Neural cell (in vitro differentiated cells): Measurements from ENCODE around the gene DCUN1D3. TPM values are rescaled to one million over a fixed set of nuclear protein-coding genes. Genes with fewer than 3 reads are reported as not detected.

Experiments used
- H2AFZ ChIP-seq: fragments of 200-600, 300-800 bp; sonication (generic), shearing (Covaris generic); 2 replicates; pipeline ENCODE4 v1.6.0; 2014; ENCODE audit warnings: low read depth, mild to moderate bottlenecking, antibody characterized with exemption, low read length, moderate library complexity
- H3F3A ChIP-seq: fragments of 200-600 bp; shearing (Covaris generic); 2 replicates; pipeline ENCODE4 v1.6.1; 2016; ENCODE audit warnings: mild to moderate bottlenecking, moderate library complexity, mixed read lengths, antibody characterized with exemption, low read length; ENCODE audit not compliant: insufficient read depth, poor library complexity, severe bottlenecking
- H3K27ac ChIP-seq: fragments of 200-600, 300-800 bp; sonication (generic), shearing (Covaris generic); 2 replicates; pipeline ENCODE4 v1.5.1; 2014; ENCODE audit warnings: mild to moderate bottlenecking, low read length, moderate library complexity
- H3K27me3 ChIP-seq: fragments of 300-800, 200-600 bp; sonication (generic), shearing (Covaris generic); 2 replicates; pipeline ENCODE4 v1.6.0; 2014; ENCODE audit warnings: mild to moderate bottlenecking, low read depth, low read length, moderate library complexity; ENCODE audit not compliant: insufficient read depth
- H3K36me3 ChIP-seq: fragments of 300-800, 200-600 bp; sonication (generic), shearing (Covaris generic); 2 replicates; pipeline ENCODE4 v1.5.1; 2014; ENCODE audit warnings: mild to moderate bottlenecking, antibody characterized with exemption, low read length, moderate library complexity; ENCODE audit not compliant: insufficient read depth
- H3K4me2 ChIP-seq: fragments of 300-800, 200-600 bp; sonication (generic), shearing (Covaris generic); 2 replicates; pipeline ENCODE4 v1.6.0; 2014; ENCODE audit warnings: mild to moderate bottlenecking, low read length
- H3K4me3 ChIP-seq: fragments of 300-800, 200-600 bp; sonication (generic), shearing (Covaris generic); 2 replicates; pipeline ENCODE4 v1.5.1; 2014; ENCODE audit warnings: mild to moderate bottlenecking, low read length, moderate library complexity
- H3K79me2 ChIP-seq: fragments of 200-600 bp; shearing (Covaris generic); replicated peaks from 2 replicates; pipeline ENCODE4 v1.6.0; 2014; ENCODE audit warnings: mild to moderate bottlenecking, low read length, moderate library complexity; ENCODE audit not compliant: insufficient read depth
- H3K9ac ChIP-seq: fragments of 300-800, 200-600 bp; sonication (generic), shearing (Covaris generic); 2 replicates; pipeline ENCODE4 v1.6.1; 2016; ENCODE audit warnings: mild to moderate bottlenecking, low read length, mixed read lengths
- H3K9me2 ChIP-seq: fragments of 200-600 bp; shearing (Covaris generic); 2 replicates; pipeline ENCODE4 v1.6.1; 2016; ENCODE audit warnings: mild to moderate bottlenecking, low read length, mixed read lengths; ENCODE audit not compliant: insufficient read depth
- H3K9me3 ChIP-seq: fragments of 200-600, 300-800 bp; sonication (generic), shearing (Covaris generic); 2 replicates; pipeline ENCODE4 v1.6.1; 2016; ENCODE audit warnings: mild to moderate bottlenecking, mixed run types, low read length, moderate library complexity, mixed read lengths
- H4K20me1 ChIP-seq: fragments of 200-600 bp; shearing (Covaris generic); 2 replicates; pipeline ENCODE4 v1.6.1; 2016; ENCODE audit warnings: mild to moderate bottlenecking, mixed run types; ENCODE audit not compliant: insufficient read depth
- CTCF ChIP-seq: fragments of 450-650 bp; IDR thresholded peaks from 2 replicates; pipeline ENCODE4 v1.5.1; 2014; ENCODE audit warnings: antibody characterized with exemption, mild to moderate bottlenecking, moderate library complexity; ENCODE audit not compliant: poor library complexity, severe bottlenecking
- EP300 ChIP-seq: fragments of 450-650 bp; conservative IDR thresholded peaks from 2 replicates; pipeline ENCODE4 v1.6.1; 2014; ENCODE audit warnings: antibody characterized with exemption, mild to moderate bottlenecking, moderate library complexity; ENCODE audit not compliant: poor library complexity, severe bottlenecking
- EZH2 ChIP-seq: fragments of 200-600, 300-800 bp; shearing (Covaris generic), sonication (generic); IDR thresholded peaks from 2 replicates; pipeline ENCODE4 v1.6.1; 2014; ENCODE audit warnings: antibody characterized with exemption, low read length, borderline replicate concordance, mild to moderate bottlenecking; ENCODE audit not compliant: insufficient read depth, poor library complexity, severe bottlenecking
- MXI1 ChIP-seq: fragments of 450-650 bp; conservative IDR thresholded peaks from 2 replicates; pipeline ENCODE4 v1.6.1; 2014; ENCODE audit warnings: antibody characterized with exemption, mild to moderate bottlenecking; ENCODE audit not compliant: poor library complexity, severe bottlenecking
- POLR2AphosphoS5 ChIP-seq: IDR thresholded peaks from 2 replicates; pipeline ENCODE4 v1.6.1; 2012
- RAD21 ChIP-seq: fragments of 450-650 bp; conservative IDR thresholded peaks from 2 replicates; pipeline ENCODE4 v1.6.1; 2014; ENCODE audit warnings: antibody characterized with exemption, mild to moderate bottlenecking, moderate library complexity
- REST ChIP-seq: IDR thresholded peaks from 2 replicates; pipeline ENCODE4 v1.6.1; 2012; ENCODE audit warnings: borderline replicate concordance
- SMC3 ChIP-seq: fragments of 450-650 bp; conservative IDR thresholded peaks from 2 replicates; pipeline ENCODE4 v1.6.1; 2014; ENCODE audit warnings: antibody characterized with exemption, mild to moderate bottlenecking, moderate library complexity; ENCODE audit not compliant: poor library complexity
- TAF1 ChIP-seq: IDR thresholded peaks from 2 replicates; pipeline ENCODE4 v1.6.1; 2012; ENCODE audit warnings: low read depth
- polyA plus RNA-seq: library from polyadenylated mRNA; depleted of rRNA; stranded (reverse); fragments of >200 nt; gene quantifications from 2 replicates; pipeline ENCODE4 v1.2.3, GENCODE V29; 2014

The DCUN1D3 gene
- polyA plus RNA-seq, 1 donor from 2014 or later: 9.2 TPM

GRCh38 chr16:20903116-20903898 is 3.1 kb upstream of the DCUN1D3 start:
- H4K20me1 ChIP-seq: no peaks in the 10 kb centered on the region
- no peak overlapping the region for H2AFZ ChIP-seq
- H3K79me2 ChIP-seq: peaks cover 36% of the 10 kb centered on the region
- H3K27me3 ChIP-seq: no peaks in the 10 kb centered on the region
- H3K36me3 ChIP-seq: no peaks in the 10 kb centered on the region
- H3K4me2 ChIP-seq: no peak overlapping the region
- H3K4me3 ChIP-seq: no peak overlapping the region
- TF ChIP-seq SMC3 (no peak), RAD21 (no peak), POLR2AphosphoS5 (no peak), EP300 (no peak), MXI1 (no peak), REST (no peak), EZH2 (no peak), CTCF (no peak), TAF1 (no peak)
- no peak overlapping the region for H3K27ac ChIP-seq
- H3K9me3 ChIP-seq: no peaks in the 10 kb centered on the region
- no peak overlapping the region for H3K9ac ChIP-seq
- H3K9me2 ChIP-seq: no peaks in the 10 kb centered on the region
- H3F3A ChIP-seq: no peaks in the 10 kb centered on the region

- Histone ChIP-seq H3K4me3 (peak overlapping the region; percentile 83), H3K36me3 (no peaks in the 10 kb centered on the region), H4K20me1 (no peaks in the 10 kb centered on the region), H2AFZ (no peak overlapping the region), H3K27me3 (no peaks in the 10 kb centered on the region), H3F3A (no peaks in the 10 kb centered on the region), H3K4me2 (peak overlapping the region; percentile 87), H3K9me2 (no peaks in the 10 kb centered on the region), H3K9ac (no peak overlapping the region), H3K9me3 (no peaks in the 10 kb centered on the region), H3K79me2 (peaks cover 45% of the 10 kb centered on the region), H3K27ac (peak overlapping the region; percentile 100)
- TF ChIP-seq REST: no peak
Observed at GRCh38 chr16:20902426-20902825, 2.3 kb upstream of the DCUN1D3 start.
